Esophagus squamous epithelium (tissue), 4 donors: Measurements from ENCODE around the gene TRIP13.

Experiments used
- CTCF ChIP-seq, 6 experiments: fragments of 450-650 bp in 4 of 6; fragments of 200-600 bp in 2 of 6; sonication (generic) in 2 of 6; IDR thresholded peaks; one replicate each; pipeline ENCODE4 v1.5.1; 2016 to 2019; ENCODE audit warnings: antibody characterized with exemption in 6 of 6, mild to moderate bottlenecking in 4 of 6, moderate library complexity in 4 of 6
- POLR2A ChIP-seq, 4 donors: fragments of 450-650 bp; IDR thresholded peaks; one replicate each; pipeline ENCODE4 v1.6.1; 2017; ENCODE audit warnings: antibody characterized with exemption in 4 of 4, mild to moderate bottlenecking in 4 of 4, moderate library complexity in 3 of 4

GRCh38 chr5:859798-860296 lies 32.8 kb upstream of the TRIP13 start:
- TF ChIP-seq CTCF (IDR thresholded peaks at IDR 0.05) (no peak), POLR2A (IDR thresholded peaks at IDR 0.05) (no peak)
